NCI-H1436 (cell line): ENCODE results near the gene B4GALNT4.
"Not testable (repeated sequence)": the region's sequence is repeated elsewhere in the genome, so short reads cannot be mapped to it uniquely, and the experiment has no call there.

Experiments used
- DNase-seq: peaks from one replicate; lab custom pipeline; 2025; lab: John Stamatoyannopoulos, UW

Gene B4GALNT4

DNA sequence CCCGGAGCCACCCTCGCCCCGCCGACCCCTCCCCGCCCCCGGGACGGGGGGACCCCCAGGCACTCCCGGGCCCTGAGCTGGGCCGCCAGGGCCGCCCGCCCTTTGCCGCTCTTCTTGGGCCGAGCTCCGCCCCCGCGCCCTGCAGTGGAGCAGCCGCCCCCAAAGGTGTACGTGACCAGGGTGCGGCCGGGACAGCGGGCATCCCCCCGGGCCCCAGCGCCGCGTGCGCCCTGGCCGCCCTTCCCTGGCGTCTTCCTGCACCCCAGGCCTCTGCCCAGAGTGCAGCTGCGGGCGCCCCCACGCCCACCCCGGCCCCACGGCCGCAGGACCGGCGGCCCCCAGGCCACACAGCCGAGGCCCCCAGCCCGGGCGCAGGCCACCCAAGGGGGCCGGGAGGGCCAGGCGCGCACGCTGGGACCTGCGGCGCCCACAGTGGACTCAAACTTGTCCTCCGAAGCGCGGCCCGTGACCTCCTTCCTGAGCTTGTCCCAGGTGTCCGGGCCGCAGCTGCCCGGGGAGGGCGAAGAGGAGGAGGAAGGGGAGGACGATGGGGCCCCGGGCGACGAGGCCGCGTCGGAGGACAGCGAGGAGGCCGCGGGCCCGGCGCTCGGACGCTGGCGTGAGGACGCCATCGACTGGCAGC, 7.4 kb downstream of the B4GALNT4 start:
- no peak for DNase-seq

DNA sequence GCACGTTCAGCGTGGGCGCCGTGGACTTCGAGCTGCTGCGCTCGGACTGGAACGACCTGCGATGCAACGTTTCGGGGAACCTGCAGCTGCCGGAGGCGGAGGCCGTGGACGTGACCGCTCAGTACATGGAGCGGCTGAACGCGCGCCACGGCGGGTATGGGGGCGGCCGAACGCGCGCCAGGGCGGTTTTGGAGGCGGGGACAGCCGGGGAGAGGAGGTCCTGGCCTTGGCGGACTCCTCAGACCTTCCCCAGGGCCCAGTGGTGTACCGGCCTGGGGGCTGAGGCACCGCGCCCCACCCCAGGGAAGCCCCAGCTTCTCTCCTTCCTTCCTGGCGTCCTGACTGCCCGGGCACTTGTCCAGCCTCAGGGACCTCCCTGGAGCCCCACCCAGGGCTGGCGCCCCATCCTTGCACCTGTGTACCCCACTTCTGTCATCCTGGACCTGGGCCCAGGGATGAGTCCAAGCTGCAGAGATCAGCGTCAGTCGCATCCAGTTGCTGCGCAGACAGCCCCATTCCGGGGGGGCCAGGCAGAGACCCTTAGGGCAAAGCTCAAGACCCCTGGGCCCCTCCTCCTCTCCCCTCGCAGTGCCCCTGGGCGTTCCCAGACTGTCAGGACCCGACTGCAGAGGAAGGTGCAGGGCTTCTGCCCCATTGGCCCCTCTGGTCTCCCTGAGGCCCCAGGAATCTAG, 8.0 kb downstream of the B4GALNT4 start:
- no peak for DNase-seq

DNA sequence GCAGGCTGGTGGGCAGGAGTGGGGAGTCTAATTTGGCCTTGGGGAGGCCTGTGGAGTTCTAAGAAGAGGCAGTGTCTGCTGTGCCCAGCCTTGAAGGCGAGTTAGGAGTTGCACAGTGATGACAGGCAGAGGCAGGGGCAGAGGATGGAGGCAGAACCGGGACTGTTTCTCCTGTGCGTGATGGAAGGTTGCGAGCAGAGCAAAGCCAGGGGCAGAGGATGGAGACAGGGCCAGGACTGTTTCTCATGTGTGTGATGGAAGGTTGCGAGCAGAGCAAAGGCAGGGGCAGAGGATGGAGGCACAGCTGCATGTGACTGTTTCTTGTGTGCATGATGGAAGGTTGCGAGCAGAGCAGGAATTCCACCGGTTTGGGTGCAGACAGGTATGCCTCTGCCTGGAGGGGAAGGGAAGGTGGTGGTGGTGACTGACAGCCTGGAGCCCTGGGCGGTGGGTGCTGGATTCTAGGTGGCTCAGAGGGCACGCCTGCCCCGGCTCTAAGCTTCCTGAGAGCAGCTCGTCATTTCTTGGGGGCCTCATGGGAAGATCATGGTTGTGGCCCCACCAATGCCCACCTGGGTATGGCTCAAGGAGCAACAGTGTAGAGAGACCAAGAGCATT, 8.7 kb downstream of the B4GALNT4 start:
- DNase-seq = no peak

DNA sequence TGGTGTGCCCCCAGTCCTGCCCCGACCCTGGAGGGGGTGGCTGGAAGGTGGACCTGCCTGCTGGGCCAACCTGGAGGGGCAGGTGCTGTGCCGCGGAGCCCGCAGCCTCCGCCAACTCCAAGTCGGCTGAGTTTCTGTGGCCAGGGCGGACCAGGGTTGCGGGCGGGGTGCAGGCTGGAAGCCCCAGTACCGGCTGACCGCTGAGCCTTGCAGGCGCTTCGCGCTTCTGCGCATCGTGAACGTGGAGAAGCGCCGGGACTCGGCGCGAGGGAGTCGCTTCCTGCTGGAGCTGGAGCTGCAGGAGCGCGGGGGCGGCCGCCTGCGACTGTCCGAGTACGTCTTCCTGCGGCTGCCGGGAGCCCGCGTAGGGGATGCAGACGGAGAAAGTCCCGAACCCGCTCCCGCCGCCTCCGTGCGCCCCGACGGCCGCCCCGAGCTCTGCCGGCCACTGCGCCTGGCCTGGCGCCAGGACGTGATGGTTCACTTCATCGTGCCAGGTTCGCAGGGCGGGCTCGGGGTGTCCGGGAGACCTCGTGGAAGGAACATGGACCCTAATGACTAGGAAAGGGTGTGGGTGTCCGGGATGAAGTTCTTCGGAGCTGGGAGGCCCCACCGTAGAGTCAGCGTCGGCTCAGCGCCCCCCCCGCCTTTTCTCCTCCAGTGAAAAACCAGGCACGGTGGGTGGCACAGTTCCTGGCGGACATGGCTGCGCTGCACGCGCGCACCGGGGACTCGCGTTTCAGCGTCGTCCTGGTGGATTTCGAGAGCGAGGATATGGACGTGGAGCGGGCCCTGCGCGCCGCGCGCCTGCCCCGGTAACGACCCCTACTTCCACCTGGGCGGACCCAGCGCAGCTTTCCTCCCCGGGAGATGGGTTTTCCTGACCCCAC, 10.2 kb downstream of the B4GALNT4 start:
- no peak for DNase-seq

DNA sequence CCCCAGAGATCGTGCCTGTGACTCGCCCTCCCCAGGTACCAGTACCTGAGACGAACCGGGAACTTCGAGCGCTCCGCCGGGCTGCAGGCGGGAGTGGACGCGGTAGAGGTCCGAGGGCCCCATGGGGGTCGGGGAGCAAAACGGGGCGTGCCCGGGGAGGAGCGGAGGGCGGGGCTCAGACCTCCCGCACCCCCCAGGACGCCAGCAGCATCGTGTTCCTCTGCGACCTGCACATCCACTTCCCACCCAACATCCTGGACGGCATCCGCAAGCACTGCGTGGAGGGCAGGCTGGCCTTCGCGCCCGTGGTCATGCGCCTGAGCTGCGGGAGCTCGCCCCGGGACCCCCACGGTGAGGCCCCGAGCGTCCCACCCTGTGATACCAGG, 10.8 kb downstream of the B4GALNT4 start:
- DNase-seq = no peak

DNA sequence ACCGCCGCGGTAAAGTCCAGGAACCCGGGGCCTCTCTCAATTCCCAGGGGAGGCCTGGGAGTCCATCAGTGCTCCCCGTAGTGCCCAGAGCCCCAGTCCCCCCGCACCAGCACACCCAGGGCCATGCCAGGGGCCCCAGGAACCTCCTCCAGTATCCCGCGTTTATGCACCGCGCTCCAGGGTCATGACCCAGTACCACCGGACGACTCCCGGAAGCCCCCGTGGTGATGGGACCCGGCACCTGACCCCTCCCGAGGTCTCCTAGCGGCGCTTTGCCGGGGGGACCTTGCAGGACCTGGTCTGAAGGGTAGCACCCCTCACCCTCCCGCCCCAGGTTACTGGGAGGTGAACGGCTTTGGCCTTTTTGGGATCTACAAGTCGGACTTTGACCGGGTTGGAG, 11.2 kb downstream of the B4GALNT4 start:
- DNase-seq = no peak

DNA sequence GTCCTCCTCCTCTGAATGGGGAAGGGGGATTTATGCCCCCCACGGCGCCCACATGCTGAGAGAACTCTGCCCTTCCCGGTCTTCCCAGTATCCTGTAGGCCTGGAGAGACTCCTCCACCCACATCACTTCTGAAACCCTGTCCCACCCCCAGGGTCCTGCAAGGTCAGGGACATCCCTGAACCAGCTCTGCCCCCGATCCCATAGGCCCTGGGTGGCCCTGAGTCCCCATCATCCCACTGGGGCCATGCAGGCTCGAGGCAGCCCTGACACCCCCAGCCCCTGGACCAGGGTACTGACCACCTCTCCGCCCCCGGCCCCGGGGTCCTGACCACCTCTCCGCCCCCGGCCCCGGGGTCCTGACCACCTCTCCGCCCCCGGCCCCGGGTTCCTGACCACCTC, 11.7 kb downstream of the B4GALNT4 start:
- no peak for DNase-seq

DNA sequence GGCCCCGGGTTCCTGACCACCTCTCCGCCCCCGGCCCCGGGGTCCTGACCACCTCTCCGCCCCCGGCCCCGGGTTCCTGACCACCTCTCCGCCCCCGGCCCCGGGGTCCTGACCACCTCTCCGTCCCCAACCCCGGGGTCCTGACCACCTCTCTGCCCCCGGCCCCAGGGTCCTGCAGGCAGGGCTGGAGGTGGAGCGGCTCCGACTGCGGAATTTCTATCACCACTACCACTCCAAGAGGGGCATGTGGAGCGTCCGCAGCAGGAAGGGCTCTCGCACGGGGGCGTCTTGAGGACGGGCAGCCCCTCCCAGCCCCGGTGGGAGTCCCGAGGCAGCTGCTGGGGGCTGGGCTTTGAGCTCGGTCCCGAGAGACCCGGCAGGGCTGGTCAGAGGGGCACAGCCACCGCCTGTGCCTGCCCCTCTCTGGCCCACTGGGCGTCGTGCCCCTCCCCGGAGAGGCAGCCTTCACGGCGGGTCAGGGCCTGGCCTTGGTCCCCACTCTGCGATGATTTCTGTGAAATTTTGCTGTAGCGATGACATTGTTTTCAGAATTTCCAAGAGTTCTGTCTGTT, 12.3 kb downstream of the B4GALNT4 start:
- no peak for DNase-seq

DNA sequence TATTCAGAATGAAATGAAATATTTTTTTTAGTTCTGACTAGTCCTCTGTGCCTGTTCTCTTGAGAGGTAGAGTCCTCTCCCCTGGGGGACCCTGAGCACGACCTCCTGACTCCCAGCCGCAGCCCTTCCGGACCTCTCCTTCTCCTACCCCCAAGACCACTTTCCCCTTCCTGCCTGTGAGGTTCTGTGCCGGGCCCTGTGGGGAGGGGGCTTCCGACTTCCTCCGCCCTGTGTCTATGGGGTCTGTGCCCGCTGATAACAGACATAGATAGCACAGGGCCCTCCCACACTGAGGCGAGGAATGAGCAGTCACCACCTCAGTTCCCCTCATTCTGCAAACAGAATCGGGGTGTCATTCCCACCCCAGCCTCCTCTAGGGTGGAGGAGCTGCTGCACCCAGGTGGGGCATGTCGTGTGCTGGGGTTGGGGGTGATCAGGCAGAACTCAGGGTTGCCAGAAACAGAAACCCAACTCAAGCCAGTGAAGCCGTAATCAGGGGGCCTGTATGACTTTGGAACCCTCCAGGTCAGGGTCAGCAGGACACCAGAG, 12.9 kb downstream of the B4GALNT4 start:
- no peak for DNase-seq

DNA sequence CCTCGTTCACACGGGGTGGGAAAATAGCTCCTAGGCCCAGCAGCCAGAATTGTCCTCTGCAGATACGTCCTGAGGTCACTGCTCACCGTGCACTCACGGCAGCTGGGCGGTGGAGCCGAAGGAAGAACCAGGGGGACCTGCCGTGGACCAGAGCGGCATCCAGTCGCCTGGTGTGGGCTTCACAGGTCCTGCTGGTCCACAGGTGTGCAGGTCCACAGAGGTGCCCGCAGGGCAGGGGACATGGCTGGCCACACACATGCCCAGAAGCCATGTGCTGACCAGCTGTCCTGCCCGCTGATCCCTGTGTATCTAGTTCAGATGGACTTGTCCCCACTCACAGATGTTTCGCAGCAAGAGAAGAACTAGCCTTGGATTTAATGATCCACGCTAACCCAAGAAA, 14.1 kb downstream of the B4GALNT4 start:
- DNase-seq = no peak

DNA sequence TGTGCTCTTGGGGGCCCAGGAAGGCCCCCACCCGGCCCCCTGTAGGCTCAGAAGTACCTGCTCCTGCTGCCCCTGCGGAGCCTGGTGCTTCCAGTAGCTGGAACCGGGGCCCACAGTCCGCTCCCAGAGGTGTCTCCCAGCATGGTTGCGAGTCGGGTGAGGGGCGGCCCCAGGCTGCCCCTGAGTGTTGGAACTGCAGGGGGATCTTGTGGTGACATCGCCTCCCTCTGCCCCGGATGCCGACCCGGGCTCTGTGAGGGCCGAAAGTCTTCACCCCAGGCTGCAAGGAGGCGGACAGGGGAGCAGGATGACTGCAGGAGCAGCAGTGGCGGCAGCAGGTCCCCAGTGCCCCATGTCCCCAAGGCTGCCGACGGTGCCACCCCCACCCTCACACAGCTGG, 15.2 kb downstream of the B4GALNT4 start:
- DNase-seq = no peak

DNA sequence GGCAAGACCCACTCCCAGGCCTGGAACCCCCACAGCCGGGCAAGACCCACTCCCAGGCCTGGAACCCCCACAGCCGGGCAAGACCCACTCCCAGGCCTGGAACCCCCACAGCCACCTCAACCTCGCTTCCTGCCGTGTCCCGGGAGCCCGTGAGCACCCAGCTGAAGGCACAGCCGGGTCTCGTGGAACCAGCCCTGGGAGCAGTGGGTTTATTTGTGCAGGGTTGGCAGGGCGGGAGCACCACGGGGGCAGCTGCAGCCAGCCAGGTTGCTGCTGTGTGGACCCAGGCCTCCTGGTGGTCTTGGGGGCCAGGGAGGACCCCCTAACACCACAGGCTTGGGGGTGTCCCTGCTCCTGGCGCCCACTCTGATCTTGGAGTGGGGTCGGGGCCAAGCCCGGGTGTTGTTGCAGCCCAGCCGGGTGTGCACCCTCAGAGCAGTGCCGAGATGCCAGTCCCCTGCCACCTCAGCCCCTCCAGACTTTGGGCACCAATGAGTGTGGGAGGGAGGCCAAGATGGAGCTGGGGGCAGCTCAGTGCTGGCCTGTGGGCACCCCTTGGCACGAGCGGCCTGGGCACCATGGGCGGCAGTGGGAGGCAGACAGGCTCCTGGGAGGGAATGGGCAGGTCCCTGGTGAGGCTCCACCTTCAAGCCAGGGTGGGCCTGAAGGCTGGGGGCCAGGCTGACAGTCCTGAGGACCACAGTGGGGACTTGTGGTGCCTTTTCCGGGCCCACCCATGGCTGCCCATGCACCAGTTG, 16.5 kb downstream of the B4GALNT4 start:
- DNase-seq = no peak

DNA sequence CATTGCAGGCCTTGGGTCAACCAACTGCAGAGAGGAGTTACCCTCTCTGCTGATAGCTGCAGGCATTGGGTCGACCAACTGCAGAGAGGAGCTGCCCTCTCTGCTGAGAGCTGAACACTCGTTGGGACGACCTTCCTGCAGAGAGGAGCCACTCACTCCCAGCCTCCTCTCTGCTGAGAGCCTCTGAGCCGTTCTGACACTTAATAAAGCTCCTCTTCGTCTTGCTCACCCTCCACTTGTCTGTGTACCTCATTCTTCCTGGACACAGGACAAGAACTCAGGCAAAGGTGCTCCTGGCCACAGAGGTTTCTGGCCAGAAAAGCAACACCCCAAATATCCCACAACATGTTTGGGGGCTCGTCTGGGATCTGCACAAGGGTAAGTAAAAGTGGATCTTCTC, 17.2 kb downstream of the B4GALNT4 start:
- DNase-seq = no peak

DNA sequence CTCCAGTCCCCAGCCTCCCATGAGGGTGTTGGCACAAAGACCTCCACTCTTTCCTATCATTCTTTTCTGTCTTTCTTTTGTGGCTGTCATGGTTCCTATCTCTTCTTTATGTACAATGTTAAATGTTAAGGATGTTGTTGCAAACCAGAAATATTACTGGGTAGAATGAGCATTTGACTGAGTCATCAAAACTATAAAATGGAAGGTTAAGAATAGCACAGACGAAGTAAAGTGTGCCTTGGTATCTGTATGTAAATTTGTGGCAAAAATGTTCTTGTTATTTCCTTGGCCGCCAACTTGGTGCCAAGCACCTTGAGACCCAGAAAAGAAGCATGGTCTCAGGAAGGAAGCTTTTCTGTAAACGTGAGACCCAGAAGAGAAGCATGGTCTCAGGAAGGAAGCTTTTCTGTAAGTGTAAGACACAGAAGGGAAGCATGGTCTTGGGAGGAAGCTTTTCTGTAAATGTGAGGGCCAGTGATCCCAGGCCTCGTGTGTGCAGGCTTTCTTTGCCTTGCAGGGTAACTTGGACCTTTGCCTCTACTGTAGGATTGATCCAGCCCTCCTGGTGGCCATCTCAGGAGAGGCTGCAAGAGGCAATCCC, 18.0 kb downstream of the B4GALNT4 start:
- DNase-seq = no peak

DNA sequence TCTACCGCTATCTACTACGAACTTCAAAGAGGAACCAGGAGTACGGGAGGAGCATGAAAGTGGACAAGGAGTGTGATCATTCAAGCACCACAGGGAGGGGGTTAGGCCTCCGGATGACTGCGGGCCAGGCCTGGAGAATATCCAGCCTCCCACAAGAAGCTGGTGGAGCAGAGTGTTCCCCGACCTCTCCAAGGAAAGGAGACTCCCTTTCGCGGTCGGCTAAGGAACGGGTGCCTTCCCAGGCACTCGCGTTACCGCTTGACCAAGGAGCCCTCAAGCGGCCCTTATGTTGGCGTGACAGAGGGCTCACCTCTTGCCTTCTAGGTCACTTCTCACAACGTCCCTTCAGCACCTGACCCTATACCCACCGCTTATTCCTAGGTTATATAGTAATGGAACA, 20.1 kb downstream of the B4GALNT4 start:
- DNase-seq = not testable (repeated sequence)

DNA sequence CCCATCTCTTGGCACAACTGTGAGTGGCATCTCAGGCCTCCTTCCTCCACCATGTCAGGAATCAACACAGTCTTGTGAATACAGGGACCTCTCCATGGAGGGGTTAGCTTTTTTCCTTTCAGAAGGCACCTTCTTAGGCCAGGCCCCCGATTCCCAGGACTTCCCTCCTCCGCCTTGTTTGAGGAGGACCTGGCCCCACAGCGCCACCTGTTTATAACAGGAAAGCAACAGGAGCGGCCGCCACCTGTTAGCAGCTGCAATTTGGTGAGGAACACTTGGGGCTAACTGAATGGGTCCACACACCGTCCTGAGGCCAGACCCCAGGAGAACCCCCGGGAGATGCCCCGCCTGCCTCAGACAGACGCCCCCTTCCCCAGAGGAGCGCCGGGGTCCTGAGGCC, 20.9 kb downstream of the B4GALNT4 start:
- peak; percentile 55 for DNase-seq

DNA sequence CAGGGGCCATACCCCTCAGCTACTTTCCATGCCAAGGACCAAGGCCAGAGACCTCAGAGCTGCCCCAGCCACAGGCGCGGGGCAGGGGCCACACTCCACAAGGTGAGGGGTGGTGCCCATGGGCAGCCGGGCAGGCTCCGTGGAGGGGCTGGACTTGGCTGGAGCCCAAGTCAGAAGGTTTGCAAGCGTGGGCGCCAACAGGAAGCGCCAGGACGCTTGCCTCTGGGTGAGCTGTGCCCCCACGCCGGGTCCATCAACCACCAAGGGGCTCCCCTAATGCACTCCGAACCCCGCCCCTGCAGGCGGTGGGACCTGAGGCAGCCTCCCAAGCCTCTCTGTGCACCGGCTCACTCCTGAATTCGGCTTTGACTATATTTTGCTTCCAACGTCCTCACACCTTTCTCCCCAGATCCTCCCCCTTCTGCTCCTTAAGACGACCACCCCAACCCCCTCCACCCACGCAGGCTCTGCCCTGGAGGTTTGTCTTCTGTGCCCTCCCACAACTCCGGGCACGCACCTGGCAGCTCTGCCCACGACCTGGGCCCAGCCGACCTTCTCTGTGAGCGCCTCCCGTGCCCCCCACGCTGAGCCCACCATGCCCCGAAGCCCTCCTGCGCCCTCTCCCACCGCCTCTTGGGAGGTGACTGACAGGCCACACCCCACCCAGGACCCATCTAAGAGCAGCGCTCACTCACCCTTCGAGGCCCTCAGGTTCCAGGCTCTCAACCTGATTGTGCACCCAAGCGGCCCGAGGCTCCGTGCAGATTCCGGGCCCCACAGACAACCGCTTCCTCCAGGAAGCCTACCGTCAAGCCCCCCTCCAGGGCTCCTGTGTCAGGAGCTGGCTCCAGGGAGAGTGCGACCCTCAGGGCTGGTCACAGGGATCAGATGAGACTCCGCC, 22.1 kb downstream of the B4GALNT4 start:
- DNase-seq = no peak

DNA sequence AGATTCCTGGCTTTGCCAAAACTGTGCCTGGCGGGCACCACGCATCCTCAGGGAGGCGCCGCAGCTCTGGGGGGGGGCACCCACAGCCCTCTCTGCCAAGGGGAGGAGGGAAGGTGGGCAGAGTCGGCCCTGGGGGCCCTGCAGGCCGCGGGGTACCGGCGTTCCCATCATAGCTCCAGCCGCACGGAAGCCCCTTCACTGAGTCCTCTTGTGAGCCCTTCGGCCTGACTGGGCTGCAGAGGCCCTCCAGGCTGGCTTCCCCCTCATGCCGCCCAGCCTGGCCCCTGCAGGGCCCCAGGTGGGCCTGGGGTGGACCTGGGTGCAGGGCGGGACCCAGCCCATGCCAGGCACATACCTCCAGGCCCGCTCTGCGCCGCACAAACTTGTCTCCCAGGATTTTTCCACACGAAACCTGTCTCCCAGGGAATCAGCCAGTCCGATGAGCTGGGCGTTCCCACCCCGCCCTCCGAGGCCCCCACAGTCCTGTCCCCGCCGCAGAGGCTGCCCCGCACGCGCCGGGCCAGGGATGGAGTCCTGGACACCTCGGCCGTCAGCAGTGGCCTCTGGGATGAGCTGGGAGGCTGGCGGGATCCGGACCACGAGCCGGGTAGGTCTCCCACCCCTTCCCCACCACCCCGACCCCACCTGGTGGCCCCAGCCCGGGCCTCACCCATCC, 22.9 kb downstream of the B4GALNT4 start:
- DNase-seq = no peak
